Measurements from ENCODE around the gene TRPM4.
A peak's percentile ranks its signal among the peaks of the same experiment; 100 is the strongest.
"Not testable (repeated sequence)": the region's sequence is repeated elsewhere in the genome, so short reads cannot be mapped to it uniquely, and the experiment has no call there.

TRPM4 gene

GRCh38 chr19:49193822-49194394 lies 36.3 kb downstream of the TRPM4 start:
- DNase-seq = no peak

- no peak for DNase-seq
Measured at GRCh38 chr19:49194408-49194807, 36.8 kb downstream of the TRPM4 start.

- DNase-seq = no peak
Measured at GRCh38 chr19:49196527-49197240, 39.1 kb downstream of the TRPM4 start.

- peak; percentile 9 for DNase-seq
Measured at GRCh38 chr19:49200238-49200862, 42.8 kb downstream of the TRPM4 start.

GRCh38 chr19:49201042-49201441 lies 43.5 kb downstream of the TRPM4 start:
- DNase-seq = no peak

GRCh38 chr19:49205114-49205513 lies 47.5 kb downstream of the TRPM4 start:
- DNase-seq = no peak

- DNase-seq = not testable (repeated sequence)
Measured at GRCh38 chr19:49209502-49209901, 51.9 kb downstream of the TRPM4 start.

GRCh38 chr19:49210108-49210900 lies 52.7 kb downstream of the TRPM4 start:
- peak; percentile 31 for DNase-seq

GRCh38 chr19:49210901-49211451 lies 53.4 kb downstream of the TRPM4 start:
- DNase-seq = no peak

GRCh38 chr19:49212016-49212701 lies 54.6 kb downstream of the TRPM4 start:
- DNase-seq = no peak

- no peak for DNase-seq
Measured at GRCh38 chr19:49213791-49214190, 56.2 kb downstream of the TRPM4 start.

GRCh38 chr19:49214701-49215100 lies 57.1 kb downstream of the TRPM4 start:
- no peak for DNase-seq

GRCh38 chr19:49216071-49216470 lies 58.5 kb downstream of the TRPM4 start:
- DNase-seq = no peak

GRCh38 chr19:49217382-49217781 lies 59.8 kb downstream of the TRPM4 start:
- DNase-seq = no peak

GRCh38 chr19:49222011-49222410 lies 64.4 kb downstream of the TRPM4 start:
- DNase-seq = no peak

- no peak for DNase-seq
Measured at GRCh38 chr19:49222528-49222927, 64.9 kb downstream of the TRPM4 start.

- no peak for DNase-seq
Measured at GRCh38 chr19:49223472-49223871, 65.9 kb downstream of the TRPM4 start.

- not testable (repeated sequence) for DNase-seq
Measured at GRCh38 chr19:49224441-49224840, 66.8 kb downstream of the TRPM4 start.

- peak; percentile 56 for DNase-seq
Measured at GRCh38 chr19:49224879-49225278, 67.3 kb downstream of the TRPM4 start.

- no peak for DNase-seq
Measured at GRCh38 chr19:49229416-49229815, 71.8 kb downstream of the TRPM4 start.

- peak; percentile 74 for DNase-seq
Measured at GRCh38 chr19:49231389-49231788, 73.8 kb downstream of the TRPM4 start.

- peak; percentile 29 for DNase-seq
Measured at GRCh38 chr19:49231804-49232203, 74.2 kb downstream of the TRPM4 start.

GRCh38 chr19:49233163-49233562 lies 75.6 kb downstream of the TRPM4 start:
- DNase-seq = no peak

Data from activated CD4-positive, alpha-beta T cell treated with anti-CD3 and anti-CD28 coated beads, Interleukin-10, Interleukin-2, amounts not matched to agents 100 ng/mL and 50 ng/mL, durations not matched to agents 16 hours and 8 hours (primary cell).